GM23338 (cell line): ENCODE data around the gene CNTN5.

ENCODE experiments used
- TF ChIP-seq, protein P1 (sequence below), 2 experiments: fragments of 200-600 bp in 1 of 2; sonication (generic) in 1 of 2; conservative IDR thresholded peaks; 2 replicates each; pipeline versions ENCODE4 v1.5.1 to v1.6.1; 2016 to 2017; ENCODE audit warnings: antibody characterized with exemption in 2 of 2, low read depth in 2 of 2, mild to moderate bottlenecking in 2 of 2, moderate library complexity in 1 of 2
- TF ChIP-seq, protein P2 (sequence below): IDR thresholded peaks from one replicate; pipeline ENCODE4 v1.6.1; 2018; ENCODE audit warnings: antibody characterized with exemption; ENCODE audit not compliant: unreplicated experiment

DNA sequence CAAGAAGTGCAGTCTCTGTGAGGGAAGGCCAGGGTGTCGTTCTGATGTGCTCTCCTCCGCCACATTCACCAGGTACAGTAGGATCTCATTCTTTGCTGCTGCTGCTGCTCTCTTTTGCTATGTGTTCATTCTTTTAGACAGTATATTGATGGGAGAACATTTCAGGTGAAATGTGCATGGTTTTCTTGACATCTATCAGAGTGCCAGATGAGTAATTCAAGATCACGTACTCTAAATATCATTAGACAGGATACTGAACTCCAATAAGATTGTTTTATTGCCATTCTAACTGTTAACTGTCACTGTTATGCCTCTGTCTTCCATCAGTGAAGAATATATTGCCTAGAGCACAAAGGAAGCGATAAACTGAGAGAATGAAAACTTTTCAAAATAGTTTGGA lies 895.3 kb downstream of the CNTN5 start:
- TF ChIP-seq, protein P1, sequence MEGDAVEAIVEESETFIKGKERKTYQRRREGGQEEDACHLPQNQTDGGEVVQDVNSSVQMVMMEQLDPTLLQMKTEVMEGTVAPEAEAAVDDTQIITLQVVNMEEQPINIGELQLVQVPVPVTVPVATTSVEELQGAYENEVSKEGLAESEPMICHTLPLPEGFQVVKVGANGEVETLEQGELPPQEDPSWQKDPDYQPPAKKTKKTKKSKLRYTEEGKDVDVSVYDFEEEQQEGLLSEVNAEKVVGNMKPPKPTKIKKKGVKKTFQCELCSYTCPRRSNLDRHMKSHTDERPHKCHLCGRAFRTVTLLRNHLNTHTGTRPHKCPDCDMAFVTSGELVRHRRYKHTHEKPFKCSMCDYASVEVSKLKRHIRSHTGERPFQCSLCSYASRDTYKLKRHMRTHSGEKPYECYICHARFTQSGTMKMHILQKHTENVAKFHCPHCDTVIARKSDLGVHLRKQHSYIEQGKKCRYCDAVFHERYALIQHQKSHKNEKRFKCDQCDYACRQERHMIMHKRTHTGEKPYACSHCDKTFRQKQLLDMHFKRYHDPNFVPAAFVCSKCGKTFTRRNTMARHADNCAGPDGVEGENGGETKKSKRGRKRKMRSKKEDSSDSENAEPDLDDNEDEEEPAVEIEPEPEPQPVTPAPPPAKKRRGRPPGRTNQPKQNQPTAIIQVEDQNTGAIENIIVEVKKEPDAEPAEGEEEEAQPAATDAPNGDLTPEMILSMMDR (conservative IDR thresholded peaks at IDR 0.05; ENCODE audit: low read depth in 2 of 2) = no peak
- TF ChIP-seq, protein P2, sequence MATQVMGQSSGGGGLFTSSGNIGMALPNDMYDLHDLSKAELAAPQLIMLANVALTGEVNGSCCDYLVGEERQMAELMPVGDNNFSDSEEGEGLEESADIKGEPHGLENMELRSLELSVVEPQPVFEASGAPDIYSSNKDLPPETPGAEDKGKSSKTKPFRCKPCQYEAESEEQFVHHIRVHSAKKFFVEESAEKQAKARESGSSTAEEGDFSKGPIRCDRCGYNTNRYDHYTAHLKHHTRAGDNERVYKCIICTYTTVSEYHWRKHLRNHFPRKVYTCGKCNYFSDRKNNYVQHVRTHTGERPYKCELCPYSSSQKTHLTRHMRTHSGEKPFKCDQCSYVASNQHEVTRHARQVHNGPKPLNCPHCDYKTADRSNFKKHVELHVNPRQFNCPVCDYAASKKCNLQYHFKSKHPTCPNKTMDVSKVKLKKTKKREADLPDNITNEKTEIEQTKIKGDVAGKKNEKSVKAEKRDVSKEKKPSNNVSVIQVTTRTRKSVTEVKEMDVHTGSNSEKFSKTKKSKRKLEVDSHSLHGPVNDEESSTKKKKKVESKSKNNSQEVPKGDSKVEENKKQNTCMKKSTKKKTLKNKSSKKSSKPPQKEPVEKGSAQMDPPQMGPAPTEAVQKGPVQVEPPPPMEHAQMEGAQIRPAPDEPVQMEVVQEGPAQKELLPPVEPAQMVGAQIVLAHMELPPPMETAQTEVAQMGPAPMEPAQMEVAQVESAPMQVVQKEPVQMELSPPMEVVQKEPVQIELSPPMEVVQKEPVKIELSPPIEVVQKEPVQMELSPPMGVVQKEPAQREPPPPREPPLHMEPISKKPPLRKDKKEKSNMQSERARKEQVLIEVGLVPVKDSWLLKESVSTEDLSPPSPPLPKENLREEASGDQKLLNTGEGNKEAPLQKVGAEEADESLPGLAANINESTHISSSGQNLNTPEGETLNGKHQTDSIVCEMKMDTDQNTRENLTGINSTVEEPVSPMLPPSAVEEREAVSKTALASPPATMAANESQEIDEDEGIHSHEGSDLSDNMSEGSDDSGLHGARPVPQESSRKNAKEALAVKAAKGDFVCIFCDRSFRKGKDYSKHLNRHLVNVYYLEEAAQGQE = no peak
